SK-N-SH treated with all-trans-retinoic acid at 6 μM for 48 hours (cell line): ENCODE measurements around the gene FAM210A.

Experiments used
- ATAC-seq: fragments of 200-7000 bp; cut with Tn5 transposase; 3 replicates; pipeline ENCODE4 v1.9.1; 2020; ENCODE audit warnings: mild to moderate bottlenecking, moderate library complexity
- ARNTL ChIP-seq: fragments of 450-650 bp; formaldehyde crosslinking; IDR thresholded peaks from 2 replicates; pipeline ENCODE4 v1.5.0; 2020; ENCODE audit warnings: low read depth, mild to moderate bottlenecking, moderate library complexity, borderline replicate concordance
- BACH2 ChIP-seq: fragments of 250-450 bp; sonication (Bioruptor Pico); IDR thresholded peaks from 2 replicates; pipeline ENCODE4 v1.9.0; 2021; ENCODE audit warnings: mild to moderate bottlenecking, borderline replicate concordance
- CSDC2 ChIP-seq: fragments of 250-450 bp; sonication (Bioruptor Pico); IDR thresholded peaks from 2 replicates; pipeline ENCODE4 v1.5.0; 2020; ENCODE audit warnings: mild to moderate bottlenecking, moderate library complexity
- GLIS3 ChIP-seq: fragments of 250-450 bp; sonication (Bioruptor Pico); IDR thresholded peaks from 2 replicates; pipeline ENCODE4 v1.5.0; 2020; ENCODE audit warnings: mild to moderate bottlenecking, moderate library complexity
- ISL1 ChIP-seq: fragments of 250-450 bp; sonication (Bioruptor Pico); IDR thresholded peaks from 2 replicates; pipeline ENCODE4 v2.1.2; 2022; ENCODE audit warnings: mild to moderate bottlenecking, moderate library complexity
- OSR1 ChIP-seq: fragments of 250-450 bp; sonication (Bioruptor Pico); IDR thresholded peaks from 2 replicates; pipeline ENCODE4 v1.8.0; 2022; ENCODE audit warnings: moderate library complexity, mild to moderate bottlenecking, inconsistent platforms
- PPARA ChIP-seq: fragments of 250-450 bp; sonication (Bioruptor Pico); IDR thresholded peaks from 2 replicates; pipeline ENCODE4 v1.5.0; 2020; ENCODE audit warnings: mild to moderate bottlenecking, borderline replicate concordance
- RARB ChIP-seq: fragments of 250-450 bp; sonication (Bioruptor Pico); IDR thresholded peaks from 2 replicates; pipeline ENCODE4 v1.8.0; 2021; ENCODE audit warnings: mild to moderate bottlenecking, moderate library complexity
- SNAI2 ChIP-seq: fragments of 250-450 bp; sonication (Bioruptor Pico); IDR thresholded peaks from 2 replicates; pipeline ENCODE4 v1.5.0; 2020; ENCODE audit warnings: mild to moderate bottlenecking, moderate library complexity
- TCF4 ChIP-seq: fragments of 250-450 bp; sonication (Bioruptor Pico); IDR thresholded peaks from 2 replicates; pipeline ENCODE4 v1.8.0; 2021; ENCODE audit warnings: mild to moderate bottlenecking, moderate library complexity, borderline replicate concordance
- ZC3H10 ChIP-seq: fragments of 250-450 bp; sonication (Bioruptor Pico); IDR thresholded peaks from 2 replicates; pipeline ENCODE4 v1.5.1; 2021; ENCODE audit warnings: mild to moderate bottlenecking, moderate library complexity
- ZFP3 ChIP-seq: fragments of 250-450 bp; sonication (Bioruptor Pico); IDR thresholded peaks from 2 replicates; pipeline ENCODE4 v1.5.0; 2020; ENCODE audit warnings: mild to moderate bottlenecking, moderate library complexity
- ZFP30 ChIP-seq: fragments of 450-650 bp; formaldehyde crosslinking; IDR thresholded peaks from 2 replicates; pipeline ENCODE4 v1.5.0; 2022; ENCODE audit warnings: mild to moderate bottlenecking, moderate library complexity
- ZNF565 ChIP-seq: fragments of 450-650 bp; formaldehyde crosslinking; conservative IDR thresholded peaks from 2 replicates; pipeline ENCODE4 v1.5.0; 2020; ENCODE audit warnings: low read depth, mild to moderate bottlenecking, moderate library complexity
- ZNF70 ChIP-seq: fragments of 450-650 bp; formaldehyde crosslinking; IDR thresholded peaks from 2 replicates; pipeline ENCODE4 v1.5.0; 2020; ENCODE audit warnings: mild to moderate bottlenecking, moderate library complexity
- ZNF8 ChIP-seq: fragments of 450-650 bp; formaldehyde crosslinking; IDR thresholded peaks from 2 replicates; pipeline ENCODE4 v1.5.0; 2020; ENCODE audit warnings: mild to moderate bottlenecking, moderate library complexity
- TF ChIP-seq, protein P1 (sequence below): fragments of 250-450 bp; sonication (Bioruptor Pico); IDR thresholded peaks from 2 replicates; pipeline ENCODE4 v1.8.0; 2020; ENCODE audit warnings: mild to moderate bottlenecking, moderate library complexity, borderline replicate concordance
- TF ChIP-seq, protein P2 (sequence below): fragments of 250-450 bp; sonication (Bioruptor Pico); IDR thresholded peaks from 2 replicates; pipeline ENCODE4 v1.5.1; 2020; ENCODE audit warnings: low read depth, mild to moderate bottlenecking, moderate library complexity
- TF ChIP-seq, protein P3 (sequence below): fragments of 250-450 bp; sonication (Bioruptor Pico); IDR thresholded peaks from 2 replicates; pipeline ENCODE4 v1.8.0; 2021; ENCODE audit warnings: low read depth, mild to moderate bottlenecking, moderate library complexity, borderline replicate concordance
- TF ChIP-seq, protein P4 (sequence below): fragments of 250-450 bp; sonication (Bioruptor Pico); IDR thresholded peaks from 2 replicates; pipeline ENCODE4 v1.5.1; 2021; ENCODE audit warnings: mild to moderate bottlenecking, moderate library complexity
- TF ChIP-seq, protein P5 (sequence below): fragments of 250-450 bp; sonication (Bioruptor Pico); IDR thresholded peaks from 2 replicates; pipeline ENCODE4 v1.5.0; 2020; ENCODE audit warnings: mild to moderate bottlenecking, moderate library complexity

The FAM210A gene

DNA sequence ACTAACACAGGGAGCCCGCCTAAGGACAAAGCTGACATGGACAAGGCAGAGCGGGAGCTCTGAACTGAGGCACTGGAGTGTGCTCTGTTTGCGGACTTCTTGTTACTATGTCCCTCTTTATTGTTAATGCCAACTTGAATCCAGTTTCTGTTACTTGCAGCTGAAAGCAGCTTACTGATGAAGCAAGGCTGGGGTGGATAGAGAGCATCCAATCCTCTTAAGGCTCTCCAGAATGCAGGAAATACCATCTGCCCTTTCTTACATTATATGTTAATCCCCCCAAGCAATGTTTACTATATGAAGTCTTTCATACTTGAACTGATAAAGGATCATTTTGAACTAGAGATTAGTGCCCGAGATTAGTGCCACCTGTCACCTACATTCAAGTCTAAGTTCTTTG, 9.4 kb downstream of the FAM210A start (continued):
- TF ChIP-seq, protein P1, sequence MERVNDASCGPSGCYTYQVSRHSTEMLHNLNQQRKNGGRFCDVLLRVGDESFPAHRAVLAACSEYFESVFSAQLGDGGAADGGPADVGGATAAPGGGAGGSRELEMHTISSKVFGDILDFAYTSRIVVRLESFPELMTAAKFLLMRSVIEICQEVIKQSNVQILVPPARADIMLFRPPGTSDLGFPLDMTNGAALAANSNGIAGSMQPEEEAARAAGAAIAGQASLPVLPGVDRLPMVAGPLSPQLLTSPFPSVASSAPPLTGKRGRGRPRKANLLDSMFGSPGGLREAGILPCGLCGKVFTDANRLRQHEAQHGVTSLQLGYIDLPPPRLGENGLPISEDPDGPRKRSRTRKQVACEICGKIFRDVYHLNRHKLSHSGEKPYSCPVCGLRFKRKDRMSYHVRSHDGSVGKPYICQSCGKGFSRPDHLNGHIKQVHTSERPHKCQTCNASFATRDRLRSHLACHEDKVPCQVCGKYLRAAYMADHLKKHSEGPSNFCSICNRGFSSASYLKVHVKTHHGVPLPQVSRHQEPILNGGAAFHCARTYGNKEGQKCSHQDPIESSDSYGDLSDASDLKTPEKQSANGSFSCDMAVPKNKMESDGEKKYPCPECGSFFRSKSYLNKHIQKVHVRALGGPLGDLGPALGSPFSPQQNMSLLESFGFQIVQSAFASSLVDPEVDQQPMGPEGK (CRISPR knock-in tag), result no peak
- TF ChIP-seq, all 23 proteins: peak for 0

DNA sequence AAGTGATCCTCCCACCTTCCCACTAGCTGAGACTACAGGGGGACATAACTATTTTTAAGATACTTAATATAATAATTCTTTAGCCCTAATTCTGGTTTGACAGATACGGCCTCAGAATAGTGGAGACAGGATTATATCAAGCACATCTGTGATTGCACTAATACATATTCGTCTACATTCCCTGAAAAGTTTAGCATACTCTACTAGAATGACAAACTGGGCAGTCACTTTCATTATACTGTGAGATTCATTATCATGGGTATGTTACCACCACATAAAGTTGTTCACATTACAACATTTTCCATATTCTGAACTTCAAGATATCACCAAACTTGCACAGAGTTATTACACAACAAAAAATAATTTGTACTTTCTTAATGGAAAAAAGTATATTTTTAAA, 11.0 kb downstream of the FAM210A start:
- TF ChIP-seq ZFP3 (CRISPR knock-in tag) (no peak), ZNF8 (CRISPR knock-in tag) (no peak), GLIS3 (CRISPR knock-in tag) (no peak), OSR1 (no peak), PPARA (CRISPR knock-in tag) (no peak), ZFP30 (CRISPR knock-in tag) (no peak), CSDC2 (CRISPR knock-in tag) (no peak), TCF4 (no peak), ISL1 (no peak), ZNF565 (CRISPR knock-in tag) (no peak), ZC3H10 (CRISPR knock-in tag) (no peak), RARB (CRISPR knock-in tag) (no peak), ARNTL (no peak), SNAI2 (no peak)
- TF ChIP-seq, protein P2, sequence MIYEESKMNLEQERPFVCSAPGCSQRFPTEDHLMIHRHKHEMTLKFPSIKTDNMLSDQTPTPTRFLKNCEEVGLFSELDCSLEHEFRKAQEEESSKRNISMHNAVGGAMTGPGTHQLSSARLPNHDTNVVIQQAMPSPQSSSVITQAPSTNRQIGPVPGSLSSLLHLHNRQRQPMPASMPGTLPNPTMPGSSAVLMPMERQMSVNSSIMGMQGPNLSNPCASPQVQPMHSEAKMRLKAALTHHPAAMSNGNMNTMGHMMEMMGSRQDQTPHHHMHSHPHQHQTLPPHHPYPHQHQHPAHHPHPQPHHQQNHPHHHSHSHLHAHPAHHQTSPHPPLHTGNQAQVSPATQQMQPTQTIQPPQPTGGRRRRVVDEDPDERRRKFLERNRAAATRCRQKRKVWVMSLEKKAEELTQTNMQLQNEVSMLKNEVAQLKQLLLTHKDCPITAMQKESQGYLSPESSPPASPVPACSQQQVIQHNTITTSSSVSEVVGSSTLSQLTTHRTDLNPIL (CRISPR knock-in tag), result no peak
- TF ChIP-seq, protein P3, sequence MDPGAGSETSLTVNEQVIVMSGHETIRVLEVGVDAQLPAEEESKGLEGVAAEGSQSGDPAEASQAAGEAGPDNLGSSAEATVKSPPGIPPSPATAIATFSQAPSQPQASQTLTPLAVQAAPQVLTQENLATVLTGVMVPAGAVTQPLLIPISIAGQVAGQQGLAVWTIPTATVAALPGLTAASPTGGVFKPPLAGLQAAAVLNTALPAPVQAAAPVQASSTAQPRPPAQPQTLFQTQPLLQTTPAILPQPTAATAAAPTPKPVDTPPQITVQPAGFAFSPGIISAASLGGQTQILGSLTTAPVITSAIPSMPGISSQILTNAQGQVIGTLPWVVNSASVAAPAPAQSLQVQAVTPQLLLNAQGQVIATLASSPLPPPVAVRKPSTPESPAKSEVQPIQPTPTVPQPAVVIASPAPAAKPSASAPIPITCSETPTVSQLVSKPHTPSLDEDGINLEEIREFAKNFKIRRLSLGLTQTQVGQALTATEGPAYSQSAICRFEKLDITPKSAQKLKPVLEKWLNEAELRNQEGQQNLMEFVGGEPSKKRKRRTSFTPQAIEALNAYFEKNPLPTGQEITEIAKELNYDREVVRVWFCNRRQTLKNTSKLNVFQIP, result no peak
- TF ChIP-seq, protein P4, sequence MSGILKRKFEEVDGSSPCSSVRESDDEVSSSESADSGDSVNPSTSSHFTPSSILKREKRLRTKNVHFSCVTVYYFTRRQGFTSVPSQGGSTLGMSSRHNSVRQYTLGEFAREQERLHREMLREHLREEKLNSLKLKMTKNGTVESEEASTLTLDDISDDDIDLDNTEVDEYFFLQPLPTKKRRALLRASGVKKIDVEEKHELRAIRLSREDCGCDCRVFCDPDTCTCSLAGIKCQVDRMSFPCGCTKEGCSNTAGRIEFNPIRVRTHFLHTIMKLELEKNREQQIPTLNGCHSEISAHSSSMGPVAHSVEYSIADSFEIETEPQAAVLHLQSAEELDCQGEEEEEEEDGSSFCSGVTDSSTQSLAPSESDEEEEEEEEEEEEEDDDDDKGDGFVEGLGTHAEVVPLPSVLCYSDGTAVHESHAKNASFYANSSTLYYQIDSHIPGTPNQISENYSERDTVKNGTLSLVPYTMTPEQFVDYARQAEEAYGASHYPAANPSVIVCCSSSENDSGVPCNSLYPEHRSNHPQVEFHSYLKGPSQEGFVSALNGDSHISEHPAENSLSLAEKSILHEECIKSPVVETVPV (CRISPR knock-in tag), result no peak
- no peak for ATAC-seq

DNA sequence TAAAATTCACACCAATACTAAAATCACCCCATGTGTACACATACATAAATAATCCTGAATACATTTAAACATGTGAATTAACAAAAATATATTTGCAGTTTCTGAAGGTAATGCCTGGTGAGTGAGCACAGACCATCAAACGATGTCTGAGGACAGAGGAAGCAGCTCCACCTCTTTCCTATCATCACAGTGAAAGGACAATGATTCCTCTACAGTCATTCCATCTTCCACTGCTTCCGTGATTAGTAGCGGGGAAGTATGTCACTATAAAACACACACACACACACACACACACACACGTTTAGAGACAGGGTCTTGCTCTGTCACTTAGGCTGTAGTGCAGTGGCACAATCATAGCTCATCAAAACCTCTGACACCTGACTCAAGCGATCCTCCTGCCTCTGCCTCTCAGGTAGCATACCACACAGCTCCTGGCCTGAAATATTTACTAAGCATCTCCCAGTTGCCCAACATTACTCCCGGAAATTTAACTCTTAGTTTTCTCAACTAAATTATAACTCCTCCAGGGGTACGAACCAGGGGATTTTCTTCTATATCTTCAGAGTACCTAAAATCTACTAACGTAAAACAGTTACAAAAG, 12.8 kb downstream of the FAM210A start:
- TF ChIP-seq, protein P3, result no peak
- TF ChIP-seq ISL1, result no peak
- TF ChIP-seq, protein P4 (CRISPR knock-in tag), result no peak
- TF ChIP-seq ARNTL, result no peak
- TF ChIP-seq TCF4, result no peak
- TF ChIP-seq ZNF70 (CRISPR knock-in tag), result no peak
- TF ChIP-seq, protein P2 (CRISPR knock-in tag), result no peak
- TF ChIP-seq ZFP30 (CRISPR knock-in tag), result no peak
- no peak for TF ChIP-seq SNAI2
- TF ChIP-seq, protein P5, sequence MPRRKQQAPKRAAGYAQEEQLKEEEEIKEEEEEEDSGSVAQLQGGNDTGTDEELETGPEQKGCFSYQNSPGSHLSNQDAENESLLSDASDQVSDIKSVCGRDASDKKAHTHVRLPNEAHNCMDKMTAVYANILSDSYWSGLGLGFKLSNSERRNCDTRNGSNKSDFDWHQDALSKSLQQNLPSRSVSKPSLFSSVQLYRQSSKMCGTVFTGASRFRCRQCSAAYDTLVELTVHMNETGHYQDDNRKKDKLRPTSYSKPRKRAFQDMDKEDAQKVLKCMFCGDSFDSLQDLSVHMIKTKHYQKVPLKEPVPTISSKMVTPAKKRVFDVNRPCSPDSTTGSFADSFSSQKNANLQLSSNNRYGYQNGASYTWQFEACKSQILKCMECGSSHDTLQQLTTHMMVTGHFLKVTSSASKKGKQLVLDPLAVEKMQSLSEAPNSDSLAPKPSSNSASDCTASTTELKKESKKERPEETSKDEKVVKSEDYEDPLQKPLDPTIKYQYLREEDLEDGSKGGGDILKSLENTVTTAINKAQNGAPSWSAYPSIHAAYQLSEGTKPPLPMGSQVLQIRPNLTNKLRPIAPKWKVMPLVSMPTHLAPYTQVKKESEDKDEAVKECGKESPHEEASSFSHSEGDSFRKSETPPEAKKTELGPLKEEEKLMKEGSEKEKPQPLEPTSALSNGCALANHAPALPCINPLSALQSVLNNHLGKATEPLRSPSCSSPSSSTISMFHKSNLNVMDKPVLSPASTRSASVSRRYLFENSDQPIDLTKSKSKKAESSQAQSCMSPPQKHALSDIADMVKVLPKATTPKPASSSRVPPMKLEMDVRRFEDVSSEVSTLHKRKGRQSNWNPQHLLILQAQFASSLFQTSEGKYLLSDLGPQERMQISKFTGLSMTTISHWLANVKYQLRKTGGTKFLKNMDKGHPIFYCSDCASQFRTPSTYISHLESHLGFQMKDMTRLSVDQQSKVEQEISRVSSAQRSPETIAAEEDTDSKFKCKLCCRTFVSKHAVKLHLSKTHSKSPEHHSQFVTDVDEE (CRISPR knock-in tag), result no peak
- TF ChIP-seq BACH2, result no peak
- no peak for ATAC-seq
